Stimulated activated CD4-positive, alpha-beta T cell treated with anti-CD3 and anti-CD28 coated beads, Interleukin-12 subunit alpha, Interleukin-12 subunit beta, amount 100 ng/mL, for 24 hours (primary cell): Measurements from ENCODE around the gene CD37.
A peak's percentile ranks its signal among the peaks of the same experiment; 100 is the strongest.
"Not testable (repeated sequence)": the region's sequence is repeated elsewhere in the genome, so short reads cannot be mapped to it uniquely, and the experiment has no call there.

Source experiments
- DNase-seq, 2 experiments: peaks; one replicate each; pipeline ENCODE4 v3.0.0-alpha.2; 2020; ENCODE audit warnings: low read depth in 2 of 2

CD37 gene

DNA sequence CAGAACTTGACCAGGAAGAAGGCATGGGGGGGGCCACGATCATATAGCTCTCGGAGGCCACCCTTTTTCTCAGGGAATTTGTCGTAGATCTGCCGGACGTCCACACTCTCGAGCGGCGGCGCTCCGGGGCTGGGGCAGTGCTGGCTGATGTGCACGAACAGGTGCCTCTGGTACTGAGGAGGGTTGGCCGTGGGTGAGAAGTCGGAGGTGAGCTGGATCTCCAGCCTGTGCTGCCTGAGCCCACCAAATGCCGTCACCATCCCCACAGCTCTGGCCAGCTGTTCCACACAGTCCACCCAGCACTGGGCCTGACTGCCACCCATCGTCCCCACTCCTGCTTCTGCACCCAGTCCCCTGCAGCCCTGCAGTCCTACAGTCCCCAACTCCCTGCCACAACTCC, 12.0 kb downstream of the CD37 start:
- DNase-seq, result no peak

DNA sequence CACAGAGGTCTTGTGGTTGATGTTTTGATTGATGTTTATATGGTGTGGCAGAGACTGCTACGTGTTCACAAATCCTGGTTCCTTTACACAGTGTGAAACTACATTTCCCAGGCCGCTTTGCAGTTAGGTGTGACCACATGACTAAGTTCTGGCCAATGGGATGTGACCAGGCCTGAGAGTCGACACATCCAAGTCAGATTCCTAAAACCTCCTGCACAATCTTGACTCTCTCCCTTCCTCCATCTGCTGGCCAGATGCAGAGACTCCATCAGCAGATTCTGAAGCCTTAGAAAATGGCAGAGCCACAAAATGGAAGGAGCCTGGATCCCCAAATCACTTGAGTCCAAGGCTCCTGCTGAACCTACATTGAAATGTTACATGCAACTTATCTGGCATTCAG, 12.6 kb downstream of the CD37 start:
- DNase-seq, result no peak

DNA sequence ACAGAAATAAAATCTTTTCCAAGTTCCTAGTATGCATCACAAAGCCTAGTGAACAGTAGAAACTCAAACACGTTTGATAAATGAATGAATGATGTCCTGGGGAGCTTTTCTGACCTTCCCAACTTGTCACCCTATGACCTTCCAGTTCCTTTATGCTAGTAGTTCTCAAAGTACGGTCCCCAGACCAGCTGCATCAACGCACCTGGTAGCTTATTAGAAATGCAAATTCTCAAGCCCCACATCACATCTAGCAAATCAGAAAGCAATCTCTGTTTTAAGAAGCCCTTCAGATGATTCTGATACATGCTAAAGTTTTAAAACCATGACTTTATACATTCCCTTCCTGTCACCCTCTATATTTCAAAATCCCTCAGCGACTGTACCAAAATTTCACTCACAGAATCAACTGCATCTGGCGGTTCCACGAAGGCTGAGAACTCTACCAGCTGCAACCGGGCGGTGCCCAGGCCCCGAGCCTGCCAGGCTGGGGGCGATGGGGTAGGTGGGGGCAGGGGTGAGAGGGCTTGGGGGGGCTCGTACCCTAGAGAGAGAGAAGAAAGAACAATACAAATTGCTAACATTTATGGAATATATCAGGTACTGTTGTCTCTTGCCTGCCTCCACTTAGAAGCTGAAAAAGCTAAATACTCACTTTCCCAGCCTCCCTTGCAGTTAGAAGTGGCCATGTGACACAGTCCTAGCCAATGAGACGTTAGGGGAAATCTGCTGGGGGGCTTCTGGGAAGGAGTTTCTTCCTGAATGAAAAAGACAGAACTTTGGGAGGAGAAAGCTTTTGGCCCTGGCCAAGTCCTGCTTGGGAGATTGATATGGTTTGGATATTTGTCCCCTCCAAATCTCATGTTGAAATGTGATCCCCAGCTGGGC, 13.3 kb downstream of the CD37 start:
- DNase-seq, result no peak

DNA sequence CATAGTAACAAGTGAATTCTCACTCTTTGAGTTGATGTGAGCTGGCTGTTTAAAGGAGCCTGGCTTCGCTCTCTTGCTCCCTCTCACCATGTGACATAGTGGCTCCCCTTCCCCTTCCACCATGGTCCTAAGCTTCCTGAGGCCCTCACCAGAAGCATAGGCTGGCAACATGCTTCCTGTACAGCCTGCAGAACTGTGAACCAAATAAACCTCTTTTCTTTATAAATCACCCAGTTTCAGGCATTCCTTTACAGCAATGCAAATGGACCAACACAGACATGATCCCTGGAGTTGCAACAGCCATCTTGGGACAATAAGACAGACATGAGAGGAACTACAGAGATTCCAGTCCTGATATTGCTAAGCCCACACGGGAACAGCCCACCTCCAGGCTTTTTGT, 14.4 kb downstream of the CD37 start:
- no peak for DNase-seq

DNA sequence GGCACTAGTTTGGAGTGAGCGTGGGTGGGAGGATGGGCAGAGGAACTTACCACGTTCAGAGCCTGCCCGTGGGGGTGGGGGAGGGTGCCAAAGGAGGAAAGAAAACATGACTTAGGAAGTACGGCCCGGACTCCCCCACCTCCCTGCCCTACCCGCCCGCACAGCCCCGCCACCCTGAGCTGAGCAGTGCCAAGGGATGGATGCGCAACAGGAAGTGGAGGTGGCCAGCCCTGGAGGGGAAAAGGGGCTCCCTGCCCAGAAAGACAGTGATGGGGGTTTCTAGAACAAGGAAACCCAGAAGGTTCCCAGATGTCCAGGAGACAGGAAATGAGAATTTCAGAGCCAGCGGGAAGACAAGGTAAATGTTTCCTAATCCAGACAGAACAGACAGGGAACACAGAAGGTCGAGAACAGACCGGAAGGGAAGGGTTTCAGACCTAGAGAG, 20.7 kb downstream of the CD37 start:
- DNase-seq, result no peak

DNA sequence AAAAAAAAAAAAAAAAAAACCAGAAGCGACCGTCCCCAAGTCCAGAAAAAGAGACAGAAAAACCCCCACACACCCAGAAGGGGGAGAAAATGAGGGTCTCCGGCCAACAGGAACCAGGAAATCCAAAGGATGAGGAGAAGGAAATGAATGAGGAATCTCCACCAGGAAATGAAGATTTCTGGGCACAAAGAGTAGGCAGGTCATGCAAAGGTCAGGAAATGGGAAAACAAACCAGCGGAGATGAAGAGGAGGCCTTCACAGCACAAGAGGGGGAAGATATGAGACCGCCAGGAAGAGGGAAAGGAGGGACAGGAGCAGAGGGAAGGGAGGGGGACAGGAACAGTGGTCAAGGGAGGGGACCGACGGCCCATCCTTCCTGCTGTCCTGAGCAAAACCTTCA, 21.2 kb downstream of the CD37 start:
- no peak for DNase-seq

DNA sequence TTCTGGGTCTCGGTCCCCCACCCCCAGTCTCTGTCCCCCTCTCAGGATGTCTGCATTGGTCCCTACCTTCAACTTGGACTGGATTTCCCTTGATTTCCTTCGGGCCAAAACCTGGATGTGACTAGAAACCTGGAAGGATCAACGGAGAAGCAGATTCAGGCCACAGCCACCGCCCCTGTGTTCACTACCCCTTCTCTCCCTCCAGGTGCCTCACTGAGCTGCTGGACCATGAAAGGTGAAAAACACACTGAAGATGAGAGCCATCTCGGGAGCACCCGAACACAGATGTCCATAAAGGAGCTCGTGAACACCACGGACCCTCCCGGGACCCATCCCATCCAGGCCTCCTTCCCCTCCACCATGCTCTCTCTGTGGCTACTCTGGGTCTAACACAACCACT, 22.0 kb downstream of the CD37 start:
- no peak for DNase-seq

DNA sequence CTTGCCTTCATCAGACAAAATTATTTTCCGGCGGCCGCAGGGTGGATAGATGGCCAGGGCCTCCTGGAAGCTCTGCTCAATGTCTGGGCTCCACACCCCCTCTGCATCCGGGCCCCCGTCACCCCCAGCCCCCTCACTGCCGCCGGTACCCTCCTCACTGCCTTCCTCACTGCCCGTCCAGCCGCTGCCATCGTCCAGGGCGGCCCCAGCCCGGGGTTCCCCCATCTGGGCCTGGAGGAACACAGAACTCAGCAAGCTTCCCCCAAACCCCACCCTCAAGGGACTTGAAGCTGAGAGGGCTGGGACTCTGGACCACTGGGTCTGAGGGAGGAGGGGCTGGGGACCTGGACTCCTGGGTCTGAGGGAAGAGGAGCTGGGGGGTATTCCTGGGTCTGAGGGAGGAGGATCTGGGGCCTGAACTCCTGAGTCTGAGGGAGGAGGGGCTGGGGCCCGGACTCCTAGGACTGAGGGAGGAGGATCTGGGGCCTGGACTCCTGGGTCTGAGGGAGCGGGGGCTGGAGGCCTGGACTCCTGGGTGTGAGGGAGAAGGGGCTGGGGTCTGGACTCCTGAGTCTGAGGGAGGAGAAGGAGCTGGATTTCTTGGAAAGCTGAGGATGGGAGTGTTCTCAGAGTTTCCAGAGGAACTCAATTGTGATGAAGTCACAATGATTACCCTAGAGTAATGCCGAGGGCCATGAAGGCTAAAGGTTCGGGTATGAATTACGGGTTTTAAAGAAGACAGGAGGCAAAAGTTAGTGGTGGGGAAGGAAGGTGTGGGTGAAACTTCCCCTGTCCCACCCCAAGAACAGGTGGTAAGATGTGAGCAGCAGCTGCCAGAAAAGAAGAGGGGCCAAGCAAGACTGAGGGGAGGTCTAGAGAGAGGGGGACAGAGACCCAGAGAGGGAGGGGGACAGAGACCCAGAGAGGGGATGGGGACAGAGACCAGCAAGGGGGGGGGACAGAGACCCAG, 24.9 kb downstream of the CD37 start:
- DNase-seq, result no peak

DNA sequence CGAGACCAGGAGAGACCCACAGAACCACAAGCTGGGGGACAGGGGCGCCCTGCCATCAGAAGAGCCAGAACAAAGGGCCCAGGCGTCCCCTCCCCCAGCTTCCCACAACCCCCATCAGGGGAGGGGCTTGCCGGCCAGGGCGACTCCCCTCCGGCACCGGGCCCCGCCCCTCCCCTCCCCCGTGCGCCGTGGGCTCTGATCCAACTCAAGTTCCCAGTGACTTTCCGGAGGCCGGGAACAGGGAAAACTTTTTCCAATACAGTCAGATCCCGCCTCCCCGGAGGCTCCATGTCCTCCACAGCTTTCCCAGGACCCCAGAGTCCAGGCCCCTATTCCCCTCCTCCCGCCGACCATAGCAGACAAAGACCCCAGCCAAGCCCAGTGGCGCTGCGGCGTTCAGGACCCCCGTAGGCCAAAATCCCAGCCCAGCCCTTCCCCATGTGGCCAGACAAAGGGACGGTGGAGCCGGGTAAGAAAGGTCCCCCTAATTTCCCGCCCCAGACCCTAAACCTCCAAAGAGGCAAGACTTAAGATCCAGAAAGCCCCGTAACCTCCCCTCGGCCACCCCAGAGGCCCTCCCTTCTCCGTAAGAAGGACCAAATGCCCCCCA, 26.3 kb downstream of the CD37 start:
- DNase-seq, result no peak

DNA sequence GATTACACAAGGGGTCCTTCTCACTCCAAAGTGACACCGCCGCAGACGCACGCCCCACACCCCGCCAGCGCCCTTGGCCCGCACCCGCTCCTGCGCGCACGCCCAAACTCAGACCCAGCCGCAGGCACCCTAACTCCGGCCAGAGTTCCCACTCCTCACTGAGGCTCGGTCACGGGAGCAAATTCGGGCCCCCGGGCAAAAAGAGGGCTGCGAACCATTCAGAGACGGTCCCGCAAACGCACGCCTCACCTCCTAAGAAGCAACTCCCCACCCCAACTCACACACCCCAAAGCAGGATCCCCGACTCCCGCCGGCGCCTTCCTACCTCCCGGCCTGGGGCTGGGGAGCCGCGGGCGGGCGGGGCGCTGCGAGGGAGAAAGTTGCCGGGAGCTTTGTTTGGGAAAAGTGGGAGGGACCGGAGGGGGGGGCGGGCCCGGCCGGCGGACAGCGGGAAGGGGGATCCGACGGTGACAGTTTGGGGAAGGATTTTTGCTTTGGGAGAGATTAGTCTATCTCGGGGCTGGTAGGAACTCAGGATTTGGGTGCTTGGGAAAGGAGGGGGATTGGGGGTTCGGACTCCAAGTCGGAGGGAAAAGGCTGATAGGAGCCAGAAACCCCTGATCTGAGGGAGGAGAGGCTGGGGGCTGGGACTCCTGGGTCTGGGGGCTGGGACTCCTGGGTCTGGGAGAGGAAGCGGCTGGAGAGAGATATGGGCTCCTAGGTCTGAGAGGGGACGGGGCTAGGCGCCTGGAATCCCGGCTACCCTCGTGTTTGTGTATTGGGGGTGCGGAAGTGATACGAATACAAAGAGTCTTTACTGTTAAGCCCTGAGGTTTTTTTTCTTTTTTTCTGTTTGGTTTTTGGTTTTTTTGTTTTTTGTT, 27.1 kb downstream of the CD37 start, which contains the start of gene TEAD2:
Gene TEAD2 (minus strand): TSS at position 369 of the 881 bp plus-strand sequence. CDS start 2,341 bp downstream, outside the sequence.
- DNase-seq, result no peak

DNA sequence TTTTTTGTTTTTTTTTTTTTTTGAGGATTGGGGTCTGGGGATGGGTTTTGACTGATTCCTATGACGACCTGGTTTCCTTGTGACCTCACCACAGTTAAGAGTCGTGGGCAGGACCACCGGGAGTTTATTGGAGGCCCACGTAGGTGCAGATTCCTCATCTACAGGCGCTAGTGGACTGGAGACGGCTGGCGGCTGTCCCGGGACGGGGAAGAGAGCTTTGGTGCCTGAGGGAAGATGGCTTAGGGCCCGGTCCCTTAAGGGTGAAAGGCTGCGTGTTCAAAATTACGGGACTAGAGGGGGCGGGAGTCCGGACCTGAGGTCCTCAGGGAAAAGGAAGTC, 27.7 kb downstream of the CD37 start:
- no peak for DNase-seq

DNA sequence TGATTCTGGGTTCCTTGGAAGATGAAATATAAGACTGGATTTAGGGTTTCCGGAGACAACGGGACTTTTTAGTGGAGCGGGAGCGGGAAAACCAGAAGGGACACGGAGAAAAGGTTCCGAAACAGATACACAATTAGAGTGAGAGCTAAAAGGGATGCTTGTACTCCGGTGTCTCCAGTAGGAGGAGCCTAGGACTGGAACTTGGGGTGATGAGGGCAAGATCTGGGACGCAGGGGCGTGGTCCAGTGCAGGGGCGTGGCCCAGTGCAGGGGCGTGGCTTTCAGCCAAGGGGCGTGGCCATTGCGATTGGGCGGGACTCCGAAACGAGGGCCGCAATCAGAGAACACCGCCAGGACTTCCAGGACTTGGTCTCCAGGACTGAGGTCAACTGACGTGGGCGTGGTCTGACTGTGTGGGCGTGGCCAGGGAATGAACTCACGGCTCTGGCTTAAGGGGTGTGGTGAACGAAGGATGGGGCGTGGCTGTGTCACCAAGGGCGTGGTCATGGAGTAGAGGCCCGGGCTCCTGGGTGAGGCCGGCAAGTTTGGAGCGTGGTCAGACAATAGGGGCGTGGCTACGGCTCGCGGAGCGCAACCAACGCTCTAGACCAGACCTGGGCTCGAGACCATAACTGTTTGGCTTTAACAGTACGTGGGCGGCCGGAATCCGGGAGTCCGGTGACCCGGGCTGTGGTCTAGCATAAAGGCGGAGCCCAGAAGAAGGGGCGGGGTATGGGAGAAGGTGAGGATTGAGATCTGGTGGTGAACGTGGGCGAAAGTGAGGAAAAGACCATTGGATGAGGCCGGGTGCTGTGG, 28.3 kb downstream of the CD37 start, which contains the start of gene DKKL1:
Gene DKKL1 (plus strand): TSS at position 610 of the 815 bp plus-strand sequence. CDS start 122 bp downstream, at position 732.
- peak; percentile 45 to 84 for DNase-seq

DNA sequence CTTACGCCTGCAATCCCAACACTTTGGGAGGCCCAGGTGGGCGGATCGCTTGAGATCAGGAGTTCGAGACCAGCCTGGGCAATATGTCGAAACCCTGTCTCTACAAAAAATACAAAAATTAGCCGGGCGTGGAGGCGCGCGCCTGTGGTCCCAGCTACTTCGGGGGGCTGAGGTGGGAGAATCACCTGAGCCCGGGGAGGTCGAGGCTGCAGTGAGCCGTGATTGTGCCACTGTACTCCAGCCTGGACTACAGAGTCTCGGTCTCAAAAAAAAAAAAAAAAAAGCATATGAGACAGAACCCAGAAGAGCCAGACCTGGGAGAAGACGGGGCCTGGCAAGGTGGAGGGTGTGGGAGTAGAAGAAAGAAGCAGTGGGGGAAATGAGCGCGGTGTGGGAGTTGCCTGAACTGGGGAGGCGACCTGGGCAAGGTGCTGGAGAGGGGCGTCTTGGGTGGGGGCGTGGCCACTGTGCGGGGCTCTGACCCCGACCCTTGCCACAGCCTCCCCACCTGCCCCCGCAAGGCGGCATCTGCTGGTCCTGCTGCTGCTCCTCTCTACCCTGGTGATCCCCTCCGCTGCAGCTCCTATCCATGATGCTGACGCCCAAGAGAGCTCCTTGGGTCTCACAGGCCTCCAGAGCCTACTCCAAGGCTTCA, 29.0 kb downstream of the CD37 start:
- no peak for DNase-seq

DNA sequence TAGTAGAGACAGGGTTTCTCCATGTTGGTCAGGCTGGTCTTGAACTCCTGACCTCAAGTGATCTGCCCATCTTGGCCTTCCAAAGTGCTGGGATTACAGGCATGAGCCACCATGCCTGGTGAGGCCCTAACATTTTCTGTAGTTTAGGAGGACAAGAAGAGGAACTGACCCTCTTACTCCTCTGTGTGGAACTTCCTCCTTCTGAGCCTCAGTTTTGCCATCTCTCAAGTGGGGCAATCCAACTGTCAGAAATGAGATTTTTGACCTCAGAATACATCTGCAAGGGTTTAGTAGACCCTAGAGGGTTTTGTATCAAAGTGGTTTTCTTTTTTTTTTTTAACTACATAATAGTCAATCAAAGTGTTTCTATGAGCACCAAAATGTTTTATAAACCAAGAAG, 30.9 kb downstream of the CD37 start:
- DNase-seq, result no peak

DNA sequence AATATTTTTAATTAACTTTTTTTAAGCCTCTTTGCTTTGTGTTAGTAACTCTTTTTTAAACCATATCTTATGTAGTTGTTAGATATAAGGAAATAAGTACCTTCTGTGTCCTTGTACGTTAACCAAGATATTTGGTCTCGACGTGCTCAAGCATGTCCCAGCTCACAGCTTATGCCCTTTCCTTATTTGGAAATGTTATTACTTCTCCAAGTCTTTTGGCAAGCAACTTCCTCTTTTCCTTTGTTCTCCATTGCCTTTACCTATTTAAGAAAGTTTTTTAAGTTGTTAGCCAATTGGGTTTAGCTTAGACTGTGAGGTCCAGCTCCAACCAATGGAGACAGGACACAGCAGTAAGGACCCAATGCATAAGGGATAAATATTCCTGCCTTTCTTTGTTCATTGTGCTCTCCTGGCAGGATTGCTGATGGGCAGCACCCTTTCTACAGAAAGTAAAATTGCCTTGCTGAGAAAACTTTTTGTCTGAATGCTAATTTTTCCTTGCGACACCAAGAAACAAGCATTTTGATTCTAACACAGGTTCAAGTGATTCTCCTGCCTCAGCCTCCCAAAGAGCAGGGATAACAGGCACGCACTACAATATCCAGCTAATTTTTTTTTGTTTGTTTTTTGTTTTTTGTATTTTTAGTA, 33.6 kb downstream of the CD37 start:
- DNase-seq, result no peak

DNA sequence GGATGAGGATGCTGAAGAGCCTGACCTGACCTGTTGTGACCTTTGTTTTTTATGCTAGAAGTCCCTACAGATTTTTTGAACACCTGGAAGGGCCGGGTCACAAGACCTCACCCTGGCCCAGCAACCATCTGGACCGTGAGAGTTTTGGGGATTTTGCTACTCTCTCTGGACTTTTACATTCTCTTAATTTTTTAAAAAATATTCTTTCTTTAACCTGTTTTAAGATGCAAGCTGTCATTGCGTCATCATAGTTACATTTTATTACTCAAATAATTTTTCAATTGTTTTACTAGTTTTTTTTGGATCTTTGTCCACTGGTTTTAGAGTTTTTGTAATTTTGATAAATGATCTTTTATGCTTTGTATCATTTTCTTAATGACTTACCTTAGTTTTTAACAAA, 36.0 kb downstream of the CD37 start:
- no peak for DNase-seq

DNA sequence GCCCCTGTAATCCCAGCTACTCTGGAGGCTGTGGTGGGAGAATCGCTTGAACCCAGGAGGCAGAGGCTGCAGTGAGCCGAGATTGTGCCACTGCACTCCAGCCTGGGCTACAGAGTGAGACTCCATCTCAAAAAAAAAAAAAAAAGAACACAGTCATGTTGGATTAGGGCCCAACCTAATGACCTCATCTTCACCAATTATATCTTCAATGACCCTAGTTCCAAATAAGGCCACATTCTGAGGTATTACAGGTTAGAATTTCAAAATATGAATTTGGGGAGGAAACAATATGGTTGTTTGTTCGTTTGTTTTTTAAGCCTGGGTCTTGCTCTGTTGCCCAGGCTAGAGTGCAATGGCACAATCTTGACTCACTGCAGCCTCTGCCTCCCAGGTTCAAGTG, 38.0 kb downstream of the CD37 start:
- DNase-seq, result not testable (repeated sequence)

DNA sequence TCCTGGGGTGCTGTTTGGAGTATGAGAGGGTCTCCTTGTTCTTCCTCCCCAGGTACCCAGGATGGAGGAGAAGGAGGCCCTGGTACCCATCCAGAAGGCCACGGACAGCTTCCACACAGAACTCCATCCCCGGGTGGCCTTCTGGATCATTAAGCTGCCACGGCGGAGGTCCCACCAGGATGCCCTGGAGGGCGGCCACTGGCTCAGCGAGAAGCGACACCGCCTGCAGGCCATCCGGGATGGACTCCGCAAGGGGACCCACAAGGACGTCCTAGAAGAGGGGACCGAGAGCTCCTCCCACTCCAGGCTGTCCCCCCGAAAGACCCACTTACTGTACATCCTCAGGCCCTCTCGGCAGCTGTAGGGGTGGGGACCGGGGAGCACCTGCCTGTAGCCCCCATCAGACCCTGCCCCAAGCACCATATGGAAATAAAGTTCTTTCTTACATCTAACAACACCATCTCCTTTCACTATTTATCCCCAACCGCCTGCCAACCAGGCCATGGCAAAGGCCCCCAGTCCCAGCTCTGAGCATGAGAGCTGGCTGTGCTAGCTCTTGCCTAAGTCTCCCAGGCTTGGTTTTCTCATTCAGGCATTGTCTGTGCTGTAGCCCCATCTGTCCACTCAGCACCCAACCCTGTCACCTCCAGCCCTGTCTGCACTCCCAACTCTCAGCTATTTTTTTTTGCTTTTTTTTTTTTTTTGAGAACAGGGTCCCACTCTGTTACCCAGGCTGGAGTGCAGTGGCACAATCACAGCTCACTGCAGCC, 39.6 kb downstream of the CD37 start:
- no peak for DNase-seq
